Stimulated activated CD4-positive, alpha-beta T cell treated with anti-CD3 and anti-CD28 coated beads, Interleukin-2, amount 100 ng/mL, for 48 hours (primary cell): ENCODE data around the gene ADAMTS12.

ENCODE experiments used
- DNase-seq, 2 donors: peaks; one replicate each; pipeline ENCODE4 v3.0.0-alpha.2; 2020

Gene ADAMTS12

GRCh38 chr5:33745101-33745770, 146.6 kb downstream of the ADAMTS12 start:
- no peak for DNase-seq

GRCh38 chr5:33743099-33743498, 148.7 kb downstream of the ADAMTS12 start:
- DNase-seq, result no peak

- DNase-seq, result no peak
Measured at GRCh38 chr5:33742181-33742580, 149.6 kb downstream of the ADAMTS12 start.

GRCh38 chr5:33738967-33739366, 152.8 kb downstream of the ADAMTS12 start:
- no peak for DNase-seq

- no peak for DNase-seq
Measured at GRCh38 chr5:33738097-33738496, 153.7 kb downstream of the ADAMTS12 start.

GRCh38 chr5:33737697-33738096, 154.1 kb downstream of the ADAMTS12 start:
- no peak for DNase-seq

- no peak for DNase-seq
Measured at GRCh38 chr5:33737284-33737683, 154.5 kb downstream of the ADAMTS12 start.

- DNase-seq, result no peak
Measured at GRCh38 chr5:33736510-33736909, 155.3 kb downstream of the ADAMTS12 start.

- DNase-seq, result no peak
Measured at GRCh38 chr5:33735072-33735471, 156.7 kb downstream of the ADAMTS12 start.

GRCh38 chr5:33734537-33734936, 157.3 kb downstream of the ADAMTS12 start:
- no peak for DNase-seq

- no peak for DNase-seq
Measured at GRCh38 chr5:33733225-33733624, 158.6 kb downstream of the ADAMTS12 start.

- no peak for DNase-seq
Measured at GRCh38 chr5:33726422-33727165, 165.2 kb downstream of the ADAMTS12 start.

- DNase-seq, result no peak
Measured at GRCh38 chr5:33725806-33726205, 166.0 kb downstream of the ADAMTS12 start.

- no peak for DNase-seq
Measured at GRCh38 chr5:33721491-33722200, 170.1 kb downstream of the ADAMTS12 start.

GRCh38 chr5:33720176-33720575, 171.6 kb downstream of the ADAMTS12 start:
- no peak for DNase-seq

- DNase-seq, result no peak
Measured at GRCh38 chr5:33719769-33720168, 172.0 kb downstream of the ADAMTS12 start.

- DNase-seq, result no peak
Measured at GRCh38 chr5:33715661-33716060, 176.1 kb downstream of the ADAMTS12 start.

- DNase-seq, result no peak
Measured at GRCh38 chr5:33713136-33713765, 178.5 kb downstream of the ADAMTS12 start.

GRCh38 chr5:33712664-33713063, 179.1 kb downstream of the ADAMTS12 start:
- no peak for DNase-seq

GRCh38 chr5:33711094-33711679, 180.6 kb downstream of the ADAMTS12 start:
- no peak for DNase-seq

GRCh38 chr5:33702867-33703266, 188.9 kb downstream of the ADAMTS12 start:
- no peak for DNase-seq

GRCh38 chr5:33701951-33702350, 189.8 kb downstream of the ADAMTS12 start:
- no peak for DNase-seq

GRCh38 chr5:33701251-33701650, 190.5 kb downstream of the ADAMTS12 start:
- no peak for DNase-seq
